GM19351 (cell line): ENCODE measurements around the gene MDM2.

Experiments used
- ATAC-seq: cut with Tn5 transposase; IDR thresholded peaks from one replicate; pipeline ENCODE4 v1.9.1; 2021; ENCODE audit warnings: mild to moderate bottlenecking, moderate library complexity; ENCODE audit not compliant: unreplicated experiment

The MDM2 gene

GRCh38 chr12:68807576-68808387, at the start of gene MDM2:
TSS of gene MDM2 (plus strand) at chr12:68808177. CDS start at chr12:68808478, 301 bp downstream.
- peak; percentile 65 for ATAC-seq

- ATAC-seq, result no peak
Observed at GRCh38 chr12:68759852-68760251, 48.1 kb upstream of the MDM2 start.

DNA sequence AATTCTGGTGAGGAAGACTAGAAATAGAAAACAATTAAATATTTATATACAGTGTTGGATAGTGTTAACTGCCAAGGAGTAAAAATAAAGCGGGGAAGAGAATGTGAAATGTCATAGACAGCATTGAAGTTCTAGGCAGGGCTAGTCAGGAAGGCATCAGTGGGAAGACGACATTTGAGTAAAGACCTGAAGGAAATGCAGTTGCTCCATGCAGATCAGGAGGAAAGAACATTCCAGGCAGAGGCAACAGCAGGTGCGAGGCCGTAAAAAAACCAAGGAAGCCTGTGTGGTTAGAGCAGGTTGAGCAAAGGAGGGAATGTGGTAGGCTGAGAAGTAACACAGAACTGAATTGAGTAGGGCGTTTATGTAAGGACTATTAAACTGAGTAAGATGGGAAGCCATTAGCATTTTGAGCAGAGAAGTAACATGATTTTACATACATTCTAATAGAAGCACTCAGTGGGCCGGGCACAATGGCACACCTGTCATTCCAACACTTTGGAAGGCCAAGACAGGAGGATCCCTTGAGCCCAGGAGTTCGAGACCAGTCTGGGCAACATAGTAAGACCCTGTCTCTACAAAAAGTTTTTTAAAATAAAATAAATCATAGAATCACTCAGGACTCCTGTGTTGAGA, 47.1 kb upstream of the MDM2 start:
- no peak for ATAC-seq

- no peak for ATAC-seq
Observed at GRCh38 chr12:68761442-68761812, 46.5 kb upstream of the MDM2 start.

- ATAC-seq, result no peak
Observed at GRCh38 chr12:68761901-68762630, 45.9 kb upstream of the MDM2 start.

DNA sequence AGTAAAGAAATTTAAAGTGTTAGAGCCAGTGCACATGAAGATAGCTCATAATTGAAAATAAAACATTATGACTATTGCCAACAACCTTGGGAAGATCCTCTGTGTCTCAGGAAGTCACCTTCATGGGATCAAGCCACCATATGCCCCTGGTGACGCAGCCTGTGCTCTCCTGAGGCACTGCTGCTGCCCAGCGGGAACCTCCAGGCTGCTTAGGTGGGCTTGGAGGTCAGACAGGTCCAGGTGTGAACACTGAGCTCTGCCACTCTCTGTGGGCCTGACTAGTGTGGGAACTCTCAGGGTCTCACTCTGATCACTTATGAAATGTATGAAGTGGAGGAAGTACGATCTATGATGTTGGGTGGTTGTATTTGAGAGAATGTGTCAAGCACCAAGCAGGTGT, 45.3 kb upstream of the MDM2 start:
- no peak for ATAC-seq

DNA sequence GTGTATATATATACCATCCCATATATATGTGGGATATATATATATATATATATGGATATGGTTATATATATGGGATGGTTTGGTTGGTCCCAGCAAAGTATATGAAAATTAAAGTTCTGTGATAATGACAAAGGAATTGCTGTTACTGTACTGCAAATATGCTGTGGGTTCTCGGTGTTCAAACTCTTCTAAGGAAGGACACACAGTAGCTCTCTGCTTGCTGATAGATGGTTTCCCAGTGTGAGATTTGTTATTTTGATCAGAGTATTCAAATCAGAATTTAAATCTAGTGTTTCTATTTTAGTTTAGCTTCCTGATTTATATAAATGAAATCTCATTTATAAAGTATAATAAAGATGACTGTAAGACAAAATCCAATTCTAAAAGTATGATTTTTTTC, 42.3 kb upstream of the MDM2 start:
- ATAC-seq, result no peak

- ATAC-seq, result no peak
Observed at GRCh38 chr12:68766646-68767045, 41.3 kb upstream of the MDM2 start.

- ATAC-seq, result no peak
Observed at GRCh38 chr12:68767191-68767590, 40.8 kb upstream of the MDM2 start.

GRCh38 chr12:68768431-68768939, 39.5 kb upstream of the MDM2 start:
- no peak for ATAC-seq

DNA sequence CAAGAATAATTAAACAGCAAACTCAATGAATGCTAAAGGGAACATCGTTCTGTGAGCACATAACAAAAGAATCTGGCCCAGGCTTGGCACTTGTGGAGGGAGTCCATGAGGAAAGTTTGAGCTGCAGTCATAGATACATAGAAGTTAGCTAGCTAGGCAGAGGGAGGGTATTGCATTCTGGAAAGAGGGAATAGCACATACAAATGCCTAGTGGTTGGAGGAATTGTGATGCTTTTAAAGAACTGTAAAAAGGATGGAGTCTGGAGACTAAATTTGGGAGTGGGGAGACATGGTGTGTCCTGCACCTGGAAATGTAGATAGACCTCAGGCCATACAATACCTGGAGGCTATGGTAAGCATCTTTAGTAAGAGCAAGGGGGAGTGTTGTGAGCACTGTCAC, 38.0 kb upstream of the MDM2 start:
- no peak for ATAC-seq

DNA sequence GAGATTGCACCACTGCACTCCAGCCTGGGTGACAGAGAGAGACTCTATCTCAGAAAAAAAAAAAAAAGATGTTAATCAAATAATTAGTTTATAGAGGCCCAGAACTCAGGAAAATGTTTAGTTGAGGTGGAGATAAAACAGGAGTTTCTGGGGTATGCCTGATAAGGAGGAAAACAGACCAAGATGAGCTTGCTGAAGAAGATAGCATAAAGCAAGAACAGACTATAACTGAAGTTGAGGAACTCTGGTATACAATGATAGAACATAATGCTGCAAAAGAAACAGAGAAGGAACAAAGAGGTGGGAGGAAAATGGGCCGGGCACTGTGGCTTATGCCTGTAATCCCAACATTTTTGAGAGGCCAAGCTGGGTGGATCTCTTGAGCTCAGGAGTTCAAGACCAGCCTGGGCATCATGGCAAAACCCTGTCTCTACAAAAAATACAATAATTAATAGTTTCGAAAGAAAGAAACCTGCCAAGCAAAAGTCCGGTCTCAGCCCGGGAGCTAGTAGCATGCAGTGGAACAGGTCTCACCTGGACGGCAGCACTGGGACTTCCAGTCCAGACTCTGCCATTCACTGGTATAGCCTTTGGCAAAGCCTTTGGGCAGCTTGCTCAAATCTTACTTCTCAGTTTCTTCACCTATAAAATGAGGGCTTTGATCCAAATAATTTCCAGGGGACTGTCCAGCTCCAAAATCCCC, 36.6 kb upstream of the MDM2 start:
- ATAC-seq, result no peak

GRCh38 chr12:68772714-68773113, 35.3 kb upstream of the MDM2 start:
- no peak for ATAC-seq

GRCh38 chr12:68773582-68773981, 34.4 kb upstream of the MDM2 start:
- ATAC-seq, result no peak

GRCh38 chr12:68775121-68775630, 32.8 kb upstream of the MDM2 start:
- no peak for ATAC-seq

- no peak for ATAC-seq
Observed at GRCh38 chr12:68776976-68777610, 30.9 kb upstream of the MDM2 start.

DNA sequence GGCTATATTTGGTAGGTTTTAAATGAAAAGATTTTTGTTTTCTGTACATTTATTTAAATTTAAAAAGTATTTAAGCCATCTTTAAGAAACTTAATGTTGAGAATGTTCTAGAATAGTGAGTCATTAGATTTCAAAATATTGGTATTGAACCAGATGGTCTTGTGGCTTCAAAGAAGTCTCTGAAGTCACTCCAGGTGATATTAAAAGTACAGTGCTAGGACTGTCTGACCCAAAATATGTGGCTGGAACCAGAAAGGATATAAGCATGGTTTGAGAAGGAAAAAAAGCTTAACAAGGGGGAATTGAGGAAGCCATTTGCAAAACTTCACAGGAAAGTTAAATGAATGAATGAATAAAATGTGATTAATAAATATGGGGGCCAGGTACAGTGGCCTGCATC, 28.7 kb upstream of the MDM2 start:
- ATAC-seq, result no peak

- ATAC-seq, result no peak
Observed at GRCh38 chr12:68780731-68781130, 27.2 kb upstream of the MDM2 start.

GRCh38 chr12:68781728-68782127, 26.2 kb upstream of the MDM2 start:
- no peak for ATAC-seq

DNA sequence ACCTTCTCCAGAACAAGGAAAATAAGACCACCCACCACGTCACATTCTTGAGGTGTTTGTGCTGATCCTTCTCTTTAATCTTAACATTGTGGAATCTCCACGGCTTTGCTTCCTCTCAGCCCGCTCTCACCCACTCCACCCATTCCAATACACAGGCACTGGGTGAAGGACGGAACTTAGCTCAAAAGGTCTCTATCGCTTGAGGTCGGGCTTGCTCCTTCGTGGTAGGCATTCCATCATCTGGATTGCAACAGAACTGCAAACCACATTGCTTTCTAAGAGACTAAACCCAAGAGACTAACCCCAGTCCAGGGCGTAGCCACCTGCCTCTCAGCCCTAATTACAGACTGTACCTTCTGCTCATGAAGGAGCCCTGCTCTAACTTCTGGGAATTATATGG, 24.0 kb upstream of the MDM2 start:
- ATAC-seq, result no peak
